ENCODE measurements around the gene ERC2.

Gene ERC2

GRCh38 chr3:55719006-55719405 lies 749.3 kb downstream of the ERC2 start:
- H3K4me3 ChIP-seq (ENCODE audit: control insufficient read depth, low read depth, low read length) = no peak overlapping the region
- TF ChIP-seq, protein P1, sequence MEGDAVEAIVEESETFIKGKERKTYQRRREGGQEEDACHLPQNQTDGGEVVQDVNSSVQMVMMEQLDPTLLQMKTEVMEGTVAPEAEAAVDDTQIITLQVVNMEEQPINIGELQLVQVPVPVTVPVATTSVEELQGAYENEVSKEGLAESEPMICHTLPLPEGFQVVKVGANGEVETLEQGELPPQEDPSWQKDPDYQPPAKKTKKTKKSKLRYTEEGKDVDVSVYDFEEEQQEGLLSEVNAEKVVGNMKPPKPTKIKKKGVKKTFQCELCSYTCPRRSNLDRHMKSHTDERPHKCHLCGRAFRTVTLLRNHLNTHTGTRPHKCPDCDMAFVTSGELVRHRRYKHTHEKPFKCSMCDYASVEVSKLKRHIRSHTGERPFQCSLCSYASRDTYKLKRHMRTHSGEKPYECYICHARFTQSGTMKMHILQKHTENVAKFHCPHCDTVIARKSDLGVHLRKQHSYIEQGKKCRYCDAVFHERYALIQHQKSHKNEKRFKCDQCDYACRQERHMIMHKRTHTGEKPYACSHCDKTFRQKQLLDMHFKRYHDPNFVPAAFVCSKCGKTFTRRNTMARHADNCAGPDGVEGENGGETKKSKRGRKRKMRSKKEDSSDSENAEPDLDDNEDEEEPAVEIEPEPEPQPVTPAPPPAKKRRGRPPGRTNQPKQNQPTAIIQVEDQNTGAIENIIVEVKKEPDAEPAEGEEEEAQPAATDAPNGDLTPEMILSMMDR (IDR thresholded peaks at IDR 0.05; ENCODE audit: control insufficient read depth, insufficient read depth, low read depth, low read length, missing control alignments) = no peak
- DNase-seq (ENCODE audit: low read depth) = no peak

DNA sequence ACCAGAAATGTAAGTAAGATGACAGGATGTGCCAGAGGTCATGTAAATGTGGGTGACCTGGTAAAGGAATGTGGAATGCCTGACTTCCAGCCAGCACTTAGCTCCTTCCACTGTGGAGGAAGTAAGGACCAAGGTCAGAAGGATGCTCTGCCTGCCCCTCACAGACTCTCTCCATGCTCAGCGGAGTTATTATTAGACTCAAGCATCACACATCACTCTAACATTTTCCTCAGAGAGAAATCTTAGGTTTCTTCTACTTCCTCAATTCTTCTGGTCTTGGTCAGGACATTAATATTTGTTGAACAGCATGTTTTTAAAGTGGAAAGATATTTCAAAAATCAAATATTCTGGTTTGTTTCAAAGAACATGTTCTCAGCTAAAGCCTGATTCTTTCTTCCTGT lies 749.7 kb downstream of the ERC2 start:
- no peak for DNase-seq (ENCODE audit: low read depth)
- no peak overlapping the region for H3K4me3 ChIP-seq (ENCODE audit: control insufficient read depth, low read depth, low read length)
- TF ChIP-seq, protein P1 (IDR thresholded peaks at IDR 0.05; ENCODE audit: control insufficient read depth, insufficient read depth, low read depth, low read length, missing control alignments) = no peak

- no peak overlapping the region for H3K4me3 ChIP-seq (ENCODE audit: control insufficient read depth, low read depth, low read length)
Observed at GRCh38 chr3:55718074-55718473, 750.2 kb downstream of the ERC2 start.

GRCh38 chr3:55717481-55717880 lies 750.8 kb downstream of the ERC2 start:
- TF ChIP-seq, protein P1 (IDR thresholded peaks at IDR 0.05; ENCODE audit: control insufficient read depth, insufficient read depth, low read depth, low read length, missing control alignments) = no peak
- no peak for DNase-seq (ENCODE audit: low read depth)
- H3K4me3 ChIP-seq (ENCODE audit: control insufficient read depth, low read depth, low read length) = no peak overlapping the region

More at GRCh38 chr3:55718074-55718473, 750.2 kb downstream of the ERC2 start:
- no peak for DNase-seq (ENCODE audit: low read depth)
- TF ChIP-seq, protein P1 (IDR thresholded peaks at IDR 0.05; ENCODE audit: control insufficient read depth, insufficient read depth, low read depth, low read length, missing control alignments) = no peak

- DNase-seq (ENCODE audit: low read depth) = no peak
- TF ChIP-seq, protein P1 (IDR thresholded peaks at IDR 0.05; ENCODE audit: control insufficient read depth, insufficient read depth, low read depth, low read length, missing control alignments) = no peak
- no peak overlapping the region for H3K4me3 ChIP-seq (ENCODE audit: control insufficient read depth, low read depth, low read length)
Observed at GRCh38 chr3:55716611-55717225, 751.5 kb downstream of the ERC2 start.

GRCh38 chr3:55716044-55716443 lies 752.2 kb downstream of the ERC2 start:
- TF ChIP-seq, protein P1 (IDR thresholded peaks at IDR 0.05; ENCODE audit: control insufficient read depth, insufficient read depth, low read depth, low read length, missing control alignments) = no peak
- no peak overlapping the region for H3K4me3 ChIP-seq (ENCODE audit: control insufficient read depth, low read depth, low read length)
- DNase-seq (ENCODE audit: low read depth) = no peak

Measured in AG09309 (cell line).